HG02642 (cell line): Measurements from ENCODE around the gene RCHY1.
"Not testable (repeated sequence)": the region's sequence is repeated elsewhere in the genome, so short reads cannot be mapped to it uniquely, and the experiment has no call there.

ENCODE experiments used
- ATAC-seq: cut with Tn5 transposase; IDR thresholded peaks from one replicate; pipeline ENCODE4 v1.9.1; 2021; ENCODE audit warnings: mild to moderate bottlenecking; ENCODE audit not compliant: unreplicated experiment, poor library complexity

The RCHY1 gene

GRCh38 chr4:75519452-75519851 is 5.2 kb upstream of the RCHY1 start:
- not testable (repeated sequence) for ATAC-seq

GRCh38 chr4:75516144-75516543 is 1.9 kb upstream of the RCHY1 start:
- no peak for ATAC-seq

- ATAC-seq, result no peak
Measured at GRCh38 chr4:75514949-75515612, 878 bp upstream of the RCHY1 start.

- peak; percentile 0 for ATAC-seq
Measured at GRCh38 chr4:75513526-75514130, 575 bp downstream of the RCHY1 start.

- no peak for ATAC-seq
Measured at GRCh38 chr4:75512386-75513211, 1.6 kb downstream of the RCHY1 start.

GRCh38 chr4:75511841-75512240 is 2.4 kb downstream of the RCHY1 start:
- no peak for ATAC-seq

- ATAC-seq, result not testable (repeated sequence)
Measured at GRCh38 chr4:75509592-75509991, 4.6 kb downstream of the RCHY1 start.

GRCh38 chr4:75505630-75506029 is 8.6 kb downstream of the RCHY1 start:
- ATAC-seq, result no peak

- no peak for ATAC-seq
Measured at GRCh38 chr4:75502671-75503070, 11.5 kb downstream of the RCHY1 start.

- ATAC-seq, result no peak
Measured at GRCh38 chr4:75499900-75500299, 14.3 kb downstream of the RCHY1 start.

- ATAC-seq, result no peak
Measured at GRCh38 chr4:75498041-75498440, 16.2 kb downstream of the RCHY1 start.

GRCh38 chr4:75497133-75497532 is 17.1 kb downstream of the RCHY1 start:
- ATAC-seq, result no peak

GRCh38 chr4:75496406-75496805 is 17.8 kb downstream of the RCHY1 start:
- no peak for ATAC-seq

GRCh38 chr4:75495476-75495875 is 18.7 kb downstream of the RCHY1 start:
- no peak for ATAC-seq

- ATAC-seq, result no peak
Measured at GRCh38 chr4:75494563-75494962, 19.6 kb downstream of the RCHY1 start.

GRCh38 chr4:75490155-75490554 is 24.0 kb downstream of the RCHY1 start:
- ATAC-seq, result no peak

GRCh38 chr4:75484190-75484589 is 30.0 kb downstream of the RCHY1 start:
- ATAC-seq, result no peak

GRCh38 chr4:75477201-75477600 is 37.0 kb downstream of the RCHY1 start:
- ATAC-seq, result no peak

- no peak for ATAC-seq
Measured at GRCh38 chr4:75470738-75471137, 43.5 kb downstream of the RCHY1 start.

- no peak for ATAC-seq
Measured at GRCh38 chr4:75469896-75470295, 44.3 kb downstream of the RCHY1 start.

- no peak for ATAC-seq
Measured at GRCh38 chr4:75457365-75457764, 56.8 kb downstream of the RCHY1 start.
